GM12892 (cell line): ENCODE measurements around the gene BMP6.

ENCODE experiments used
- POLR2A ChIP-seq: IDR thresholded peaks from 2 replicates; pipeline ENCODE4 v1.6.1; 2011; ENCODE audit warnings: low read depth, low read length, control low read depth
- POLR2AphosphoS5 ChIP-seq: IDR thresholded peaks from 2 replicates; pipeline ENCODE4 v1.6.1; 2011; ENCODE audit warnings: low read depth, low read length, control low read depth
- TAF1 ChIP-seq: IDR thresholded peaks from 2 replicates; pipeline ENCODE4 v1.6.1; 2011; ENCODE audit warnings: low read depth, mild to moderate bottlenecking, control low read depth, low read length, borderline replicate concordance

- no peak for TF ChIP-seq POLR2AphosphoS5
- TF ChIP-seq POLR2A: no peak
- no peak for TF ChIP-seq TAF1
Measured at GRCh38 chr6:7914991-7915789, 189.3 kb downstream of the BMP6 start.
